Suprapubic skin (tissue), 4 donors: Measurements from ENCODE around the gene IFT172. TPM values are rescaled to one million over a fixed set of nuclear protein-coding genes. Genes with fewer than 3 reads are reported as not detected.

ENCODE experiments used
- DNase-seq, 2 donors: peaks; one replicate each; pipeline ENCODE4 v3.0.0-alpha.2; 2019; ENCODE audit warnings: low spot score in 2 of 2
- H3K27ac ChIP-seq: fragments of 200-600 bp; sonication (generic); one replicate; pipeline ENCODE4 v1.5.1; 2019
- H3K27me3 ChIP-seq: fragments of 200-600 bp; sonication (generic); one replicate; pipeline ENCODE4 v1.5.1; 2019
- H3K36me3 ChIP-seq: fragments of 200-600 bp; sonication (generic); one replicate; pipeline ENCODE4 v1.5.1; 2019
- H3K4me1 ChIP-seq: fragments of 200-600 bp; sonication (generic); one replicate; pipeline ENCODE4 v1.5.1; 2019
- H3K4me3 ChIP-seq: fragments of 200-600 bp; sonication (generic); one replicate; pipeline ENCODE4 v1.5.1; 2019; ENCODE audit warnings: mild to moderate bottlenecking
- H3K9me3 ChIP-seq: fragments of 200-600 bp; sonication (generic); one replicate; pipeline ENCODE4 v1.5.1; 2019
- CTCF ChIP-seq, 2 donors: fragments of 200-600 bp in 1 of 2; fragments of 450-650 bp in 1 of 2; sonication (generic) in 1 of 2; IDR thresholded peaks; one replicate each; pipeline ENCODE4 v1.5.1; 2016 to 2019; ENCODE audit warnings: antibody characterized with exemption in 2 of 2, mild to moderate bottlenecking in 1 of 2, moderate library complexity in 1 of 2
- EP300 ChIP-seq: sonication (generic); formaldehyde crosslinking; IDR thresholded peaks from one replicate; pipeline ENCODE4 v1.6.1; 2017; ENCODE audit warnings: antibody characterized with exemption
- POLR2A ChIP-seq, 2 donors: fragments of 450-650 bp; IDR thresholded peaks; one replicate each; pipeline ENCODE4 v1.6.1; 2017; ENCODE audit warnings: antibody characterized with exemption in 2 of 2, mild to moderate bottlenecking in 2 of 2, moderate library complexity in 2 of 2
- POLR2AphosphoS5 ChIP-seq, 3 donors: sonication (generic); formaldehyde crosslinking; IDR thresholded peaks; one replicate each; pipeline ENCODE4 v1.6.1; 2017; ENCODE audit warnings: antibody characterized with exemption in 3 of 3
- WGBS: methylation state at CpG from one replicate; pipeline ENCODE4 v1.1.5; 2018; 5-methylcytosine and 5-hydroxymethylcytosine counted together
- total RNA-seq, 4 donors: library from RNA; depleted of rRNA; stranded (reverse); fragments of >200 nt; gene quantifications; one replicate each; pipeline ENCODE4 v1.1.0, GENCODE V29; 2016

Gene IFT172
- total RNA-seq, 4 donors from 2014 or later: 21.6 to 70.0 (median 27.4) TPM

GRCh38 chr2:27412419-27413152 is 77.0 kb downstream of the IFT172 start:
- no peak for DNase-seq
- Histone ChIP-seq H3K36me3 (no peaks in the 10 kb centered on the region), H3K4me3 (no peak overlapping the region), H3K27me3 (no peaks in the 10 kb centered on the region), H3K9me3 (no peaks in the 10 kb centered on the region), H3K27ac (no peak overlapping the region), H3K4me1 (peaks cover 20% of the 10 kb centered on the region)
- no peak for TF ChIP-seq CTCF (IDR thresholded peaks at IDR 0.05)
- WGBS: 83% methylated on average over 9 of the region's 9 CpGs

- peak; percentile 96 to 97 for DNase-seq
- Histone ChIP-seq H3K4me1 (peaks cover 26% of the 10 kb centered on the region), H3K36me3 (peaks cover 7% of the 10 kb centered on the region), H3K4me3 (peak within 1 kb of the TSS; percentile 92), H3K27ac (peak within 1 kb of the TSS; percentile 80), H3K27me3 (no peaks in the 10 kb centered on the region), H3K9me3 (no peaks in the 10 kb centered on the region)
- TF ChIP-seq EP300 (no peak), POLR2A (IDR thresholded peaks at IDR 0.05) (no peak), POLR2AphosphoS5 (IDR thresholded peaks at IDR 0.05) (peak in 2 of 3 donors; percentile 30 to 72)
- WGBS: under 1% methylated on average over 41 of the region's 82 CpGs
These were observed 80.0 kb downstream of the IFT172 start, which contains the start of gene PPM1G for GRCh38 chr2:27409321-27410073. Gene PPM1G, minus strand, starts transcription at chr2:27409591. Its CDS starts 169 bp downstream, at chr2:27409422.

DNA sequence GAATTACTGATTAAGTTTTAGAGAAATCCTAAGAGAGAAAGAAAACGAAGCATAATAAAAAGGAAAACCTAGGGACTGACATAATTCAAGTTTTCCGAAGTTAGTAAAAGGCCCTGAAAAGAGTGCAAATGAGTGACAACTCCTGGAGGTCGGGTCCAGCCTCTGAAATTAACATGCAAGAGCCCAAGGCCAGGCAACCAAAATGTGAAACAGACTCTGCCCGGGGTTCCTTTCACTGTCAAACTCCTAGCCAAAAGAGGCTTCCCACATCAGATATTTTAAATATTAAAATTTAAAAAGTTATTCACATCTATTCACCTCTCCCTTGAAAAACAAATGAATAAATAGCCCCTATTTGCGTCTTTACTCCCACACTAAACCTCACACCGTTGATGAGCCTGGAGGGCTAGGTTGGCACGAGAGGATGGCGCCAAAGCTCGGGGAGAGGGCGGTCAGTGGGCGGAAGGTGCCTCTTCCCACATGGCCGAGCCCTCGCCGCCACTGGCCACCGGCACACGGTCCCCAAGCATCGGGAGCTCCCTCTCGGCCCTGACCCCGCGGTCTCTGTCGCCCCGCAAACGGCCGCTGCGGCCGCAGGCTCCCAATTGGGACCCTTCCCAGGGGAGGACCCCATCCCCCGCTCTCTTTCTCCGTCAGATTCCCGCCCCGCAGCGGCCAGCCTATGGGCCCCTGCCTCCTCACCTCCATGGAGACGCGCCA is 80.8 kb downstream of the IFT172 start:
- Histone ChIP-seq H3K27ac (peak overlapping the region; percentile 80), H3K4me3 (peak overlapping the region; percentile 92), H3K36me3 (peaks cover 7% of the 10 kb centered on the region), H3K4me1 (peaks cover 26% of the 10 kb centered on the region), H3K9me3 (no peaks in the 10 kb centered on the region), H3K27me3 (no peaks in the 10 kb centered on the region)
- DNase-seq: no peak
- TF ChIP-seq EP300 (no peak), POLR2AphosphoS5 (IDR thresholded peaks at IDR 0.05) (no peak), POLR2A (IDR thresholded peaks at IDR 0.05) (no peak), CTCF (IDR thresholded peaks at IDR 0.05) (no peak)
- WGBS: under 1% methylated on average over 29 of the region's 33 CpGs

DNA sequence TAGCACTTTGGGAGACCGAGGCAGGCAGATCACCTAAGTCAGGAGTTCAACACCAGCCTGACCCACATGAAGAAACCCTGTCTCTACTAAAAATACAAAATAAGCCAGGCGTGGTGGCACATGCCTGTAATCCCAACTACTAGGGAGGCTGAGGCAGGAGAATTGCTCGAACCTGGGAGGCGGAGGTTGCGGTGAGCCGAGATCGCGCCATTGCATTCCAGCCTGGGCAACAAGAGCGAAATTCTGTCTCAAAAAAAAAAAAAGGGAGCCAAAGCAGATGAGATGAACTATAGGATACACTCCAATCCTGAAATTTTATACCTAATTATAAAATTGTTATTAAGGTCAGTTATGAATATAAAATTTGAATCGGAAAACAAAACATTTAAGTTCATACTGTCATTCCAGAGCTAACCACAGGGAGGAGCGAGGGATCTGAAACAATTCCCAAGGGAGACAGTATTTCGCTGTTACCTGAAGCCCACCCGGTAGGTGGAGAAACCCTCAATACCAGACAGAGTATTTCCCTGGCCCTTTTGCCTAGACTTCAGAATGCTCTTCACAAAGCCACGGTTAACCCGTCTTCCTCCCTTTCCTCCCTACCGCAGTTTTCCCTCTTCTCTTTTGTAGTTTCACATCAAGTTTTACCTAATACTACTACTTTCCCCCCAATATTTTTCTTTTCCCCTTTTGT is 81.6 kb downstream of the IFT172 start:
- TF ChIP-seq CTCF (IDR thresholded peaks at IDR 0.05) (peak; percentile 35 to 48), EP300 (no peak)
- no peak for DNase-seq
- H3K27me3 ChIP-seq: no peaks in the 10 kb centered on the region
- no peak overlapping the region for H3K27ac ChIP-seq
- H3K4me3 ChIP-seq: peak overlapping the region; percentile 92
- WGBS: 51% methylated on average over 16 of the region's 16 CpGs
- H3K36me3 ChIP-seq: peaks cover 7% of the 10 kb centered on the region
- no peaks in the 10 kb centered on the region for H3K9me3 ChIP-seq
- H3K4me1 ChIP-seq: peaks cover 26% of the 10 kb centered on the region

DNA sequence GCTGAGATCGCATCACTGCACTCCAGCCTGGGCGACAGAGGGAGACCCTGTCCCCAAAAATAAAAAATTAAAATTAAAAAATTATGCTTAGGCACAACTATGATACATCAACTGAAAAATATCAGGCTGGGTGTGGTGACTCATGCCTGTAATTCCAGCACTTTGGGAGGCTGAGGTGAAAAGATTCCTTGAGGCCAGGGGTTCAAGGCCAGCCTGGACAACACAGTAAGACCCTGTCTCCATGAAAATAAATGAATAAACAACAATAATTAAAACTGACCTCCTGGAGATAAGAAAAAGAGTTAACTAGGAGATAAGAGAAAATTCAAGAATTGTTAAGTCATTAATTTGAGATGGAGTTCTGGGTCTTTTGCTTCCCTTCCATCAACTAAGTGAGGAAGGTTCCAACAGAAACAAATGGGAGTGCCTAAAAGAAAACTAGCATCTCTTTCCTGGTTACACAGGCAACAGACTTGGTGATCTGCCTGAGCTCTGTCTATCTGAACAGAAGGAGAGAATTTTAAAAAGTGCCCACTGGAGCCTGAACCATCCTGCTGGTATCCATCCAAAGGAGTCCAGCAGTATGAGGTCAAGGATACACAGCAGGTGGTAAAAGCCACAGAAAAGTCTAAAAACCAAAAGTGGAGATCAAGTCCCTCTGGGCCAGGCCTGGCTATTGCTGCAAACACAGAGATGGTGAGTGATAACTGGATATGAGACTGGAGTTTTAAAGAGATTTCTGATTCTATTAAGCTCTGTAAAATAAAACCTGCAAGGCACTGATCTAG is 89.0 kb downstream of the IFT172 start:
- Histone ChIP-seq H3K27ac (no peak overlapping the region), H3K9me3 (no peaks in the 10 kb centered on the region), H3K4me1 (no peaks in the 10 kb centered on the region), H3K27me3 (no peaks in the 10 kb centered on the region), H3K4me3 (no peak overlapping the region), H3K36me3 (peaks cover 4% of the 10 kb centered on the region)
- TF ChIP-seq CTCF (IDR thresholded peaks at IDR 0.05): no peak
- TF ChIP-seq POLR2AphosphoS5 (IDR thresholded peaks at IDR 0.05): no peak
- TF ChIP-seq EP300: no peak
- TF ChIP-seq POLR2A (IDR thresholded peaks at IDR 0.05): no peak
- DNase-seq: no peak
- 97% methylated on average over 2 of the region's 2 CpGs for WGBS
